ENCODE data around the gene MYBPHL. TPM values are rescaled to one million over a fixed set of nuclear protein-coding genes. Genes with fewer than 3 reads are reported as not detected.

The MYBPHL gene
- total RNA-seq, 1 donor from 2014 or later: not detected

GRCh38 chr1:109272021-109272799 lies 34.6 kb downstream of the MYBPHL start:
- H3K27ac Mint-ChIP-seq: no peak overlapping the region
- intact Hi-C loops (cut with micrococcal nuclease): no loop called here
- no peak overlapping the region for H3K4me3 Mint-ChIP-seq
- H3K4me1 Mint-ChIP-seq (ENCODE audit: low read depth): no peaks in the 10 kb centered on the region
- no peaks in the 10 kb centered on the region for H3K9me3 Mint-ChIP-seq
- no peaks in the 10 kb centered on the region for H3K36me3 Mint-ChIP-seq (ENCODE audit: low read depth)
- H3K27me3 Mint-ChIP-seq (ENCODE audit: insufficient read depth): no peaks in the 10 kb centered on the region
- no peak for DNase-seq (ENCODE audit: low spot score)

GRCh38 chr1:109271458-109271857 lies 35.4 kb downstream of the MYBPHL start:
- H3K36me3 Mint-ChIP-seq (ENCODE audit: low read depth): no peaks in the 10 kb centered on the region

GRCh38 chr1:109270623-109271317 lies 36.0 kb downstream of the MYBPHL start:
- intact Hi-C loops (cut with micrococcal nuclease): no loop called here
- Mint-ChIP-seq H3K36me3 (ENCODE audit: low read depth) (no peaks in the 10 kb centered on the region), H3K27me3 (ENCODE audit: insufficient read depth) (no peaks in the 10 kb centered on the region), H3K27ac (no peak overlapping the region), H3K4me3 (no peak overlapping the region), H3K4me1 (ENCODE audit: low read depth) (no peaks in the 10 kb centered on the region), H3K9me3 (no peaks in the 10 kb centered on the region)
- no peak for DNase-seq (ENCODE audit: low spot score)

More at GRCh38 chr1:109271458-109271857, 35.4 kb downstream of the MYBPHL start:
- no peak for DNase-seq (ENCODE audit: low spot score)
- H3K4me3 Mint-ChIP-seq: no peak overlapping the region
- no peaks in the 10 kb centered on the region for H3K4me1 Mint-ChIP-seq (ENCODE audit: low read depth)
- H3K27me3 Mint-ChIP-seq (ENCODE audit: insufficient read depth): no peaks in the 10 kb centered on the region
- no peak overlapping the region for H3K27ac Mint-ChIP-seq
- no peaks in the 10 kb centered on the region for H3K9me3 Mint-ChIP-seq
- intact Hi-C loops (cut with micrococcal nuclease): no loop called here

GRCh38 chr1:109269981-109270622 lies 36.7 kb downstream of the MYBPHL start:
- Mint-ChIP-seq H3K36me3 (ENCODE audit: low read depth) (no peaks in the 10 kb centered on the region), H3K9me3 (no peaks in the 10 kb centered on the region), H3K27me3 (ENCODE audit: insufficient read depth) (no peaks in the 10 kb centered on the region), H3K27ac (no peak overlapping the region), H3K4me3 (no peak overlapping the region), H3K4me1 (ENCODE audit: low read depth) (no peaks in the 10 kb centered on the region)
- DNase-seq (ENCODE audit: low spot score): no peak
- intact Hi-C loops (cut with micrococcal nuclease): no loop called here

GRCh38 chr1:109269212-109269980 lies 37.4 kb downstream of the MYBPHL start:
- Mint-ChIP-seq H3K4me1 (ENCODE audit: low read depth) (no peaks in the 10 kb centered on the region), H3K27me3 (ENCODE audit: insufficient read depth) (no peaks in the 10 kb centered on the region), H3K9me3 (no peaks in the 10 kb centered on the region), H3K36me3 (ENCODE audit: low read depth) (no peaks in the 10 kb centered on the region), H3K4me3 (no peak overlapping the region), H3K27ac (no peak overlapping the region)
- intact Hi-C loops (cut with micrococcal nuclease): no loop called here
- DNase-seq (ENCODE audit: low spot score): no peak

GRCh38 chr1:109268431-109269211 lies 38.2 kb downstream of the MYBPHL start:
- intact Hi-C loops (cut with micrococcal nuclease): no loop called here
- no peaks in the 10 kb centered on the region for H3K27me3 Mint-ChIP-seq (ENCODE audit: insufficient read depth)
- H3K4me3 Mint-ChIP-seq: no peak overlapping the region
- DNase-seq (ENCODE audit: low spot score): no peak
- H3K36me3 Mint-ChIP-seq (ENCODE audit: low read depth): no peaks in the 10 kb centered on the region
- no peak overlapping the region for H3K27ac Mint-ChIP-seq
- no peaks in the 10 kb centered on the region for H3K4me1 Mint-ChIP-seq (ENCODE audit: low read depth)
- H3K9me3 Mint-ChIP-seq: no peaks in the 10 kb centered on the region

GRCh38 chr1:109267743-109268300 lies 39.0 kb downstream of the MYBPHL start:
- Mint-ChIP-seq H3K36me3 (ENCODE audit: low read depth) (no peaks in the 10 kb centered on the region), H3K4me3 (no peak overlapping the region), H3K27ac (peak overlapping the region; percentile 70), H3K9me3 (no peaks in the 10 kb centered on the region), H3K27me3 (ENCODE audit: insufficient read depth) (no peaks in the 10 kb centered on the region), H3K4me1 (ENCODE audit: low read depth) (no peaks in the 10 kb centered on the region)
- intact Hi-C loops (cut with micrococcal nuclease): no loop called here
- no peak for DNase-seq (ENCODE audit: low spot score)

GRCh38 chr1:109266965-109267364 lies 39.8 kb downstream of the MYBPHL start:
- intact Hi-C loops (cut with micrococcal nuclease): no loop called here
- DNase-seq (ENCODE audit: low spot score): no peak
- H3K27ac Mint-ChIP-seq: no peak overlapping the region
- H3K4me3 Mint-ChIP-seq: no peak overlapping the region
- no peaks in the 10 kb centered on the region for H3K9me3 Mint-ChIP-seq
- no peaks in the 10 kb centered on the region for H3K27me3 Mint-ChIP-seq (ENCODE audit: insufficient read depth)
- H3K4me1 Mint-ChIP-seq (ENCODE audit: low read depth): no peaks in the 10 kb centered on the region
- no peaks in the 10 kb centered on the region for H3K36me3 Mint-ChIP-seq (ENCODE audit: low read depth)

- no peaks in the 10 kb centered on the region for H3K27me3 Mint-ChIP-seq (ENCODE audit: insufficient read depth)
- no peak overlapping the region for H3K4me3 Mint-ChIP-seq
- no peak for DNase-seq (ENCODE audit: low spot score)
- no peaks in the 10 kb centered on the region for H3K36me3 Mint-ChIP-seq (ENCODE audit: low read depth)
- intact Hi-C loops (cut with micrococcal nuclease): no loop called here
- H3K9me3 Mint-ChIP-seq: no peaks in the 10 kb centered on the region
- no peak overlapping the region for H3K27ac Mint-ChIP-seq
- H3K4me1 Mint-ChIP-seq (ENCODE audit: low read depth): no peaks in the 10 kb centered on the region
Measured at GRCh38 chr1:109265741-109266330, 41.0 kb downstream of the MYBPHL start.

- Mint-ChIP-seq H3K4me3 (no peak overlapping the region), H3K27ac (no peak overlapping the region), H3K4me1 (ENCODE audit: low read depth) (no peaks in the 10 kb centered on the region), H3K27me3 (ENCODE audit: insufficient read depth) (no peaks in the 10 kb centered on the region), H3K9me3 (no peaks in the 10 kb centered on the region), H3K36me3 (ENCODE audit: low read depth) (no peaks in the 10 kb centered on the region)
- intact Hi-C loops (cut with micrococcal nuclease): no loop called here
- no peak for DNase-seq (ENCODE audit: low spot score)
Measured at GRCh38 chr1:109265016-109265415, 41.8 kb downstream of the MYBPHL start.

- Mint-ChIP-seq H3K27me3 (ENCODE audit: insufficient read depth) (no peaks in the 10 kb centered on the region), H3K36me3 (ENCODE audit: low read depth) (no peaks in the 10 kb centered on the region), H3K4me3 (no peak overlapping the region), H3K4me1 (ENCODE audit: low read depth) (no peaks in the 10 kb centered on the region), H3K27ac (no peak overlapping the region), H3K9me3 (no peaks in the 10 kb centered on the region)
- intact Hi-C loops (cut with micrococcal nuclease): no loop called here
- DNase-seq (ENCODE audit: low spot score): no peak
Measured at GRCh38 chr1:109264379-109264755, 42.4 kb downstream of the MYBPHL start.

Data from activated T-helper 1 cell treated with anti-CD3 and anti-CD28 coated beads, Interleukin-12 subunit alpha, Interleukin-12 subunit beta, Interleukin-2, Interleukin-4 antibody, amounts not matched to agents 30 ng/mL and 10 ng/mL and 1 ng/mL, durations not matched to agents 14 hours and 24 hours and 36 hours (primary cell).